Measurements from ENCODE around the gene EEF1AKMT4. TPM values are rescaled to one million over a fixed set of nuclear protein-coding genes. Genes with fewer than 3 reads are reported as not detected.

Gene EEF1AKMT4
- total RNA-seq, 1 experiment from 2014 or later = 11.7 TPM

- intact Hi-C loops (cut with micrococcal nuclease; ENCODE audit: unreplicated experiment) = loop anchor here (2.0 kb wide), 1 partner anchor 37 kb away; the partner anchor contains the start of gene PSMD2
- H3K9me2 ChIP-seq (ENCODE audit: insufficient read depth) = no peaks in the 10 kb centered on the region
- TF ChIP-seq CTCF (conservative IDR thresholded peaks at IDR 0.05) = no peak
- no peak for TF ChIP-seq EZH2 (IDR thresholded peaks at IDR 0.05; ENCODE audit: low read depth)
- H3K36me3 ChIP-seq (ENCODE audit: low read depth) = no peaks in the 10 kb centered on the region
- peak within 1 kb of the TSS; percentile 93 for H3K4me3 ChIP-seq
- peak within 1 kb of the TSS; percentile 96 for H2AFZ ChIP-seq
- no peaks in the 10 kb centered on the region for H4K20me1 ChIP-seq (ENCODE audit: insufficient read depth)
- no peaks in the 10 kb centered on the region for H3K9me3 ChIP-seq (ENCODE audit: insufficient read depth, low read depth)
- H3K79me2 ChIP-seq (ENCODE audit: low read depth) = peaks cover 7% of the 10 kb centered on the region; the same call in 1 of the 2 replicates
- H3F3A ChIP-seq (ENCODE audit: insufficient read depth, low read depth) = peaks cover 30% of the 10 kb centered on the region; the same call in 1 of the 2 replicates
- peak; percentile 78 to 82 for DNase-seq
- ChIA-PET POLR2A (ENCODE audit: unreplicated experiment) (interaction anchor here (0.6 to 0.7 kb wide), 3 partner anchors 119 to 565 kb away, joined by 3 to 23 read pairs (median 3); partner anchors contain the start of gene CHRD), CTCF (interaction anchor here (0.5 to 1.0 kb wide), 7 partner anchors 12 to 220 kb away, joined by 3 to 14 read pairs (median 8); partner anchors contain the start of gene EEF1AKMT4)
- H3K4me2 ChIP-seq = peak within 1 kb of the TSS; percentile 97
- H3K4me1 ChIP-seq (replicated peaks; ENCODE audit: insufficient read depth) = peaks cover 15% of the 10 kb centered on the region; the same call in 1 of the 2 replicates
- no peak within 1 kb of the TSS for H3K27ac ChIP-seq
- BruUV-seq (replicated peaks) = no TSS peak
- H3K27me3 ChIP-seq (ENCODE audit: insufficient read depth, low read depth) = no peaks in the 10 kb centered on the region
These were observed 11.9 kb downstream of the EEF1AKMT4 start, which contains the start of gene CAMK2N2 for GRCh38 chr3:184261270-184261853. TSS of gene CAMK2N2 (minus strand) at chr3:184261553. CDS start at chr3:184261285, 268 bp downstream.

DNA sequence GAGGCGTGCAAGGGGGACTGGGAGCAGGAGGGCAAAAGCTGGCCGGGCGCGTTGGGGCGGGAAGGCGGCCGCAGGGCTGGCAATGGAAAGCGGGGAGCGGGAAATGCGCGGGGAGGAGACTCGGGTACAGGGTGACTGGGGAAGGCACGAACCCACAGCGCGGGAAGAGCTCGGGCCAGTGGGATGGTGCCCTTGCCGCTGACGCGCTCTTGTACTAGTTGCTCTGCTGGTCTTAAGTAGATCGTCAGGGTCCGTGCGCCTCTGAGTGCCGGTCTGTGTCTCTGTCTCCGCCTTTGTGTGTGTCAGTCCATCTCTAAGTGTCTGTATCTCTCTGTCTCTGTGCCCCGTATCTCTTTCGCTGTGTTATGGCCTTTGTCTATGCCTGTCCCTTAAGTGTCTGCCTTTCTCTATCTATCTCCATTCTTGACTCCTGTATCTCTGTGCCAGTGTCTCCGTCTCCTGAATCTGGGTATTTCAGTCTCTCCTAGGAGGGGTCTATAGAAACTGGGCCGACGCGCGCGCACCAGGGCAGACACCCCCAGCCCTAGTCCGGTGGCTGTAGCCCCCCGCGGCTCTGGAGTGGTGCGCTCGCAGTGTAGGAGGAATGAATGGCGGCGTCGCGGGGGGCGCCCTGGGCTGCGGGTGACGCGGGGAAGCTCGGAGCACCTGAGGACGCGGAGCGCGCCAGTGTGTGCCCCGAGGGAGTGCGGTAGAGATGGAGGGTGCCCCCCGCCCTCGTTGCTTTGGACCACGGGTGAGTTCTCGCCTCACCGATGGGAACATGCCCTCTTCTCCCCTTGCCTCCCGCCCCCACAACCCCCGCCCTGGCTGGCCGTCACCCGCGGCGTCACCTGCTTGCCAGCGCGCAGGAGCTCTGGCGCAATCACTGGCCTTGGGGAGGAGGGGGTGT is 12.6 kb downstream of the EEF1AKMT4 start:
- intact Hi-C loops (cut with micrococcal nuclease; ENCODE audit: unreplicated experiment) = loop anchor here (2.0 kb wide), 1 partner anchor 37 kb away; the partner anchor contains the start of gene PSMD2
- TF ChIP-seq CTCF (conservative IDR thresholded peaks at IDR 0.05) (no peak), EZH2 (IDR thresholded peaks at IDR 0.05; ENCODE audit: low read depth) (no peak)

More for the DNA sequence above, 12.6 kb downstream of the EEF1AKMT4 start:
- POLR2A ChIA-PET (ENCODE audit: unreplicated experiment) = interaction anchor here (0.6 to 0.7 kb wide), 5 partner anchors 12 to 566 kb away, joined by 3 to 23 read pairs (median 13); partner anchors contain the start of gene CHRD
- H3K4me1 ChIP-seq (replicated peaks; ENCODE audit: insufficient read depth) = peaks cover 15% of the 10 kb centered on the region; the same call in 1 of the 2 replicates
- no peaks in the 10 kb centered on the region for H3K36me3 ChIP-seq (ENCODE audit: low read depth)
- no peaks in the 10 kb centered on the region for H3K9me3 ChIP-seq (ENCODE audit: insufficient read depth, low read depth)
- H3F3A ChIP-seq (ENCODE audit: insufficient read depth, low read depth) = peaks cover 28% of the 10 kb centered on the region; the same call in 1 of the 2 replicates
- no peaks in the 10 kb centered on the region for H3K27me3 ChIP-seq (ENCODE audit: insufficient read depth, low read depth)
- BruUV-seq (replicated peaks) = no TSS peak
- no peak for DNase-seq
- H3K9me2 ChIP-seq (ENCODE audit: insufficient read depth) = no peaks in the 10 kb centered on the region
- peak overlapping the region; percentile 94 for H3K4me2 ChIP-seq
- H3K4me3 ChIP-seq = peak overlapping the region; percentile 64
- peaks cover 7% of the 10 kb centered on the region; the same call in 1 of the 2 replicates for H3K79me2 ChIP-seq (ENCODE audit: low read depth)
- H3K27ac ChIP-seq = no peak overlapping the region
- CTCF ChIA-PET = interaction anchor here (0.5 to 0.7 kb wide), 5 partner anchors 11 to 220 kb away, joined by 3 to 6 read pairs (median 6); no protein-coding TSS in a partner anchor
- H2AFZ ChIP-seq = peak overlapping the region; percentile 96
- H4K20me1 ChIP-seq (ENCODE audit: insufficient read depth) = no peaks in the 10 kb centered on the region

Measured in PC-9 (cell line).